GM18505 (cell line): ENCODE measurements around the gene FRRS1L.

Experiments
- ATAC-seq: cut with Tn5 transposase; IDR thresholded peaks from one replicate; pipeline ENCODE4 v1.9.1; 2021; ENCODE audit not compliant: unreplicated experiment
- POLR2A ChIP-seq: IDR thresholded peaks from 4 replicates; pipeline ENCODE4 v1.6.1; 2011; ENCODE audit warnings: borderline replicate concordance; ENCODE audit not compliant: insufficient read depth, insufficient read length; ENCODE audit errors: extremely low read depth

The FRRS1L gene

GRCh38 chr9:109166771-109167601 lies at the start of gene FRRS1L:
FRRS1L (minus strand) TSS chr9:109167249; CDS start chr9:109167138, 111 bp downstream.
- no peak for ATAC-seq
- no peak for TF ChIP-seq POLR2A

GRCh38 chr9:109214414-109214813 lies 47.4 kb upstream of the FRRS1L start:
- no peak for ATAC-seq
- TF ChIP-seq POLR2A = no peak

GRCh38 chr9:109213285-109214121 lies 46.5 kb upstream of the FRRS1L start:
- no peak for TF ChIP-seq POLR2A
- ATAC-seq = no peak

- no peak for TF ChIP-seq POLR2A
- no peak for ATAC-seq
Observed at GRCh38 chr9:109212768-109213167, 45.7 kb upstream of the FRRS1L start.

- ATAC-seq = no peak
- no peak for TF ChIP-seq POLR2A
Observed at GRCh38 chr9:109206670-109207069, 39.6 kb upstream of the FRRS1L start.

- TF ChIP-seq POLR2A = no peak
- ATAC-seq = no peak
Observed at GRCh38 chr9:109205526-109205925, 38.5 kb upstream of the FRRS1L start.

- ATAC-seq = no peak
- no peak for TF ChIP-seq POLR2A
Observed at GRCh38 chr9:109203761-109204360, 36.8 kb upstream of the FRRS1L start.

GRCh38 chr9:109199676-109200075 lies 32.6 kb upstream of the FRRS1L start:
- ATAC-seq = no peak
- no peak for TF ChIP-seq POLR2A

- no peak for ATAC-seq
- TF ChIP-seq POLR2A = no peak
Observed at GRCh38 chr9:109198736-109199382, 31.8 kb upstream of the FRRS1L start.

- ATAC-seq = no peak
- TF ChIP-seq POLR2A = no peak
Observed at GRCh38 chr9:109193974-109194556, 27.0 kb upstream of the FRRS1L start.

GRCh38 chr9:109192732-109193361 lies 25.8 kb upstream of the FRRS1L start:
- TF ChIP-seq POLR2A = no peak
- ATAC-seq = no peak

GRCh38 chr9:109191746-109192145 lies 24.7 kb upstream of the FRRS1L start:
- no peak for ATAC-seq
- no peak for TF ChIP-seq POLR2A
